GM15510 (cell line): ENCODE data around the gene NRF1.

Source experiments
- POLR2A ChIP-seq: IDR thresholded peaks from 3 replicates; pipeline ENCODE4 v1.6.1; 2011; ENCODE audit warnings: borderline replicate concordance; ENCODE audit not compliant: insufficient read length; ENCODE audit errors: extremely low read depth

NRF1 gene

GRCh38 chr7:129607471-129608120 is 3.9 kb upstream of the NRF1 start:
- no peak for TF ChIP-seq POLR2A

- TF ChIP-seq POLR2A = no peak
Measured at GRCh38 chr7:129609666-129610065, 1.9 kb upstream of the NRF1 start.

- TF ChIP-seq POLR2A = no peak
Measured at GRCh38 chr7:129610709-129611245, 743 bp upstream of the NRF1 start.

GRCh38 chr7:129612112-129613015 is 844 bp downstream of the NRF1 start:
- no peak for TF ChIP-seq POLR2A

- no peak for TF ChIP-seq POLR2A
Measured at GRCh38 chr7:129613016-129613337, 1.5 kb downstream of the NRF1 start.

GRCh38 chr7:129615018-129615417 is 3.5 kb downstream of the NRF1 start:
- no peak for TF ChIP-seq POLR2A

- no peak for TF ChIP-seq POLR2A
Measured at GRCh38 chr7:129616530-129616929, 5.0 kb downstream of the NRF1 start.

- TF ChIP-seq POLR2A = no peak
Measured at GRCh38 chr7:129617178-129617577, 5.7 kb downstream of the NRF1 start.

GRCh38 chr7:129617652-129618051 is 6.1 kb downstream of the NRF1 start:
- no peak for TF ChIP-seq POLR2A

- no peak for TF ChIP-seq POLR2A
Measured at GRCh38 chr7:129626896-129627295, 15.4 kb downstream of the NRF1 start.

- TF ChIP-seq POLR2A = no peak
Measured at GRCh38 chr7:129630341-129630740, 18.8 kb downstream of the NRF1 start.

- TF ChIP-seq POLR2A = no peak
Measured at GRCh38 chr7:129634361-129635034, 23.0 kb downstream of the NRF1 start.

- TF ChIP-seq POLR2A = no peak
Measured at GRCh38 chr7:129635300-129636029, 23.9 kb downstream of the NRF1 start.

GRCh38 chr7:129636641-129637040 is 25.1 kb downstream of the NRF1 start:
- no peak for TF ChIP-seq POLR2A

- TF ChIP-seq POLR2A = no peak
Measured at GRCh38 chr7:129640400-129640799, 28.9 kb downstream of the NRF1 start.

GRCh38 chr7:129642871-129643549 is 31.5 kb downstream of the NRF1 start:
- no peak for TF ChIP-seq POLR2A
